HG02970 (cell line): ENCODE data around the gene ABCB8.
A peak's percentile ranks its signal among the peaks of the same experiment; 100 is the strongest.

Experiments used
- ATAC-seq: cut with Tn5 transposase; IDR thresholded peaks from one replicate; pipeline ENCODE4 v1.9.1; 2021; ENCODE audit warnings: mild to moderate bottlenecking, moderate library complexity, moderate number of reproducible peaks; ENCODE audit not compliant: unreplicated experiment, low FRiP score

ABCB8 gene

GRCh38 chr7:151082141-151083070, 54.2 kb downstream of the ABCB8 start:
- no peak for ATAC-seq

- ATAC-seq = peak; percentile 39
These were observed 55.0 kb downstream of the ABCB8 start, which contains the start of gene TMUB1 for GRCh38 chr7:151083071-151083823. TSS of gene TMUB1 (minus strand) at chr7:151083493. CDS start at chr7:151082563, 930 bp downstream.

GRCh38 chr7:151083824-151084160, 55.5 kb downstream of the ABCB8 start:
- ATAC-seq = no peak

GRCh38 chr7:151085329-151085690, 57.1 kb downstream of the ABCB8 start:
- ATAC-seq = no peak

- ATAC-seq = peak; percentile 30
These were observed 57.7 kb downstream of the ABCB8 start, which contains the start of gene AGAP3 for GRCh38 chr7:151085691-151086620. TSS of gene AGAP3 (plus strand) at chr7:151086475. CDS start at chr7:151086742, 267 bp downstream.

- no peak for ATAC-seq
These were observed 58.6 kb downstream of the ABCB8 start for GRCh38 chr7:151086802-151087244.

- ATAC-seq = no peak
These were observed 59.2 kb downstream of the ABCB8 start for GRCh38 chr7:151087245-151088018.

- ATAC-seq = no peak
These were observed 60.0 kb downstream of the ABCB8 start for GRCh38 chr7:151088019-151088855.

- ATAC-seq = no peak
These were observed 60.8 kb downstream of the ABCB8 start for GRCh38 chr7:151088856-151089699.

- ATAC-seq = no peak
These were observed 61.9 kb downstream of the ABCB8 start for GRCh38 chr7:151089893-151090730.

- no peak for ATAC-seq
These were observed 62.8 kb downstream of the ABCB8 start for GRCh38 chr7:151091003-151091402.

GRCh38 chr7:151091431-151091830, 63.2 kb downstream of the ABCB8 start:
- no peak for ATAC-seq

- ATAC-seq = no peak
These were observed 63.7 kb downstream of the ABCB8 start for GRCh38 chr7:151091988-151092387.

GRCh38 chr7:151093748-151094147, 65.5 kb downstream of the ABCB8 start:
- no peak for ATAC-seq

GRCh38 chr7:151094675-151095074, 66.4 kb downstream of the ABCB8 start:
- no peak for ATAC-seq

- no peak for ATAC-seq
These were observed 67.0 kb downstream of the ABCB8 start for GRCh38 chr7:151095123-151095797.
